Astrocyte (in vitro differentiated cells and primary cell): ENCODE data around the gene GLB1L. TPM values are rescaled to one million over a fixed set of nuclear protein-coding genes. Genes with fewer than 3 reads are reported as not detected.

ENCODE experiments used
- DNase-seq: peaks from one replicate; pipeline ENCODE4 v3.0.0-alpha.2; 2010; ENCODE audit warnings: low read depth
- FAIRE-seq: peaks from 2 replicates; lab custom pipeline; 2011; peaks lifted over from hg19 to GRCh38; lab: Jason Lieb, UNC
- H2AFZ ChIP-seq: 2 replicates; pipeline ENCODE4 v1.6.0; 2012; ENCODE audit warnings: low read depth, low read length, inconsistent platforms
- H3K27ac ChIP-seq: 2 replicates; pipeline ENCODE4 v1.5.1; 2011; ENCODE audit warnings: low read depth, low read length, inconsistent platforms
- H3K27me3 ChIP-seq: 2 replicates; pipeline ENCODE4 v1.6.0; 2011; ENCODE audit warnings: low read length, inconsistent platforms; ENCODE audit not compliant: insufficient read depth
- H3K36me3 ChIP-seq: 2 replicates; pipeline ENCODE4 v1.5.1; 2011; ENCODE audit warnings: low read length, inconsistent platforms; ENCODE audit not compliant: insufficient read depth
- H3K4me1 ChIP-seq: 2 replicates; pipeline ENCODE4 v1.5.1; 2011; ENCODE audit warnings: low read length, inconsistent platforms; ENCODE audit not compliant: insufficient read depth
- H3K4me2 ChIP-seq: 2 replicates; pipeline ENCODE4 v1.6.0; 2012; ENCODE audit warnings: low read length, inconsistent platforms
- H3K4me3 ChIP-seq: 2 replicates; pipeline ENCODE4 v1.5.1; 2011; ENCODE audit warnings: low read depth, mild to moderate bottlenecking, low read length, inconsistent platforms; ENCODE audit not compliant: insufficient read depth
- H3K79me2 ChIP-seq: 2 replicates; pipeline ENCODE4 v1.6.0; 2012; ENCODE audit warnings: mild to moderate bottlenecking, low read length, inconsistent platforms; ENCODE audit not compliant: insufficient read depth
- H3K9ac ChIP-seq: 2 replicates; pipeline ENCODE4 v1.6.0; 2012; ENCODE audit warnings: mild to moderate bottlenecking, low read length, inconsistent platforms
- H3K9me3 ChIP-seq: 2 replicates; pipeline ENCODE4 v1.5.1; 2012; ENCODE audit warnings: low read depth, mild to moderate bottlenecking, low read length, inconsistent platforms; ENCODE audit not compliant: insufficient read depth
- H4K20me1 ChIP-seq: 2 replicates; pipeline ENCODE4 v1.6.0; 2012; ENCODE audit warnings: low read length, inconsistent platforms; ENCODE audit not compliant: insufficient read depth
- H3K27ac Mint-ChIP-seq: one replicate; pipeline ENCODE4 v1.8.0; 2021; ENCODE audit warnings: mild to moderate bottlenecking, mixed read lengths; ENCODE audit not compliant: unreplicated experiment
- H3K27me3 Mint-ChIP-seq: one replicate; pipeline ENCODE4 v1.8.0; 2021; ENCODE audit warnings: low read depth, mixed read lengths; ENCODE audit not compliant: unreplicated experiment
- H3K36me3 Mint-ChIP-seq: one replicate; pipeline ENCODE4 v1.8.0; 2021; ENCODE audit warnings: low read depth, mixed read lengths; ENCODE audit not compliant: unreplicated experiment
- H3K4me1 Mint-ChIP-seq: one replicate; pipeline ENCODE4 v1.8.0; 2021; ENCODE audit warnings: low read depth, mixed read lengths; ENCODE audit not compliant: unreplicated experiment
- H3K4me3 Mint-ChIP-seq: one replicate; pipeline ENCODE4 v1.8.0; 2021; ENCODE audit warnings: mild to moderate bottlenecking, moderate library complexity, mixed read lengths; ENCODE audit not compliant: unreplicated experiment
- H3K9me3 Mint-ChIP-seq: one replicate; pipeline ENCODE4 v1.8.0; 2021; ENCODE audit warnings: mild to moderate bottlenecking, mixed read lengths; ENCODE audit not compliant: unreplicated experiment
- EZH2 ChIP-seq: IDR thresholded peaks from 2 replicates; pipeline ENCODE4 v1.6.1; 2012; ENCODE audit warnings: mild to moderate bottlenecking, low read length, inconsistent platforms; ENCODE audit not compliant: insufficient read depth
- total RNA-seq: library from RNA; stranded (reverse); gene quantifications from 2 replicates; pipeline ENCODE4 v1.2.1, GENCODE V29; 2021
- TF ChIP-seq, protein P1 (sequence below): IDR thresholded peaks from 2 replicates; pipeline ENCODE4 v1.5.1; 2011; ENCODE audit warnings: low read depth, mild to moderate bottlenecking, inconsistent platforms, low read length, moderate library complexity; ENCODE audit not compliant: insufficient read depth

GLB1L gene
- total RNA-seq, 1 donor from 2014 or later, result 2.7 TPM

DNA sequence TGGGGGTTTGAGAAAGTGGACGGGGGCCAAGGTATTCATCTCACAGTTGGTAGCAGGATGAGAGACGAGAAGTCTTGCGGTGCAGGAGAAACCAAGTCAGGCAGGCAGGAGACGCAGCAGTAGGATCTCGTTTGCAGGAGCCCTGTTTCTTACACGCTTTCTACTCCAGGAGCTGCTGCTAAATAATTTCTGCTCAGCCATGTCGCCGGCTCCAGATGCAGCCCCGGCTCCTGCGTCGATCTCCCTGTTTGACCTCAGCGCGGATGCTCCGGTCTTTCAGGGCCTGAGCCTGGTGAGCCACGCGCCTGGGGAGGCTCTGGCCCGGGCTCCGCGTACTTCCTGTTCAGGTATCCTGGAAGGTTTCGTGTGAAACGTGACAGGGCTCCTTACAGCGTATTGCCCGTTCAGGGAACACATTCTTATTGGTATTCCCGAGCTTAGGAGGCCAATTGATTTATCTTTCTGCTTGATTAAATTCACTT is 15.1 kb downstream of the GLB1L start:
- Histone ChIP-seq H3K9ac (peak overlapping the region; percentile 90), H3K27me3 (no peaks in the 10 kb centered on the region), H3K27ac (peak overlapping the region; percentile 72), H3K36me3 (peaks cover 21% of the 10 kb centered on the region), H3K79me2 (peaks cover 35% of the 10 kb centered on the region), H2AFZ (peak overlapping the region; percentile 83), H4K20me1 (peaks cover 10% of the 10 kb centered on the region), H3K9me3 (no peaks in the 10 kb centered on the region), H3K4me2 (peak overlapping the region; percentile 93), H3K4me1 (peaks cover 20% of the 10 kb centered on the region), H3K4me3 (peak overlapping the region; percentile 93)
- H3K9me3 Mint-ChIP-seq, result no peaks in the 10 kb centered on the region
- peak overlapping the region; percentile 98 for H3K27ac Mint-ChIP-seq
- no peak for FAIRE-seq
- H3K27me3 Mint-ChIP-seq, result no peaks in the 10 kb centered on the region
- H3K4me3 Mint-ChIP-seq, result peak overlapping the region; percentile 100
- peak; percentile 24 for DNase-seq
- peaks cover 10% of the 10 kb centered on the region for H3K4me1 Mint-ChIP-seq
- TF ChIP-seq, protein P1, sequence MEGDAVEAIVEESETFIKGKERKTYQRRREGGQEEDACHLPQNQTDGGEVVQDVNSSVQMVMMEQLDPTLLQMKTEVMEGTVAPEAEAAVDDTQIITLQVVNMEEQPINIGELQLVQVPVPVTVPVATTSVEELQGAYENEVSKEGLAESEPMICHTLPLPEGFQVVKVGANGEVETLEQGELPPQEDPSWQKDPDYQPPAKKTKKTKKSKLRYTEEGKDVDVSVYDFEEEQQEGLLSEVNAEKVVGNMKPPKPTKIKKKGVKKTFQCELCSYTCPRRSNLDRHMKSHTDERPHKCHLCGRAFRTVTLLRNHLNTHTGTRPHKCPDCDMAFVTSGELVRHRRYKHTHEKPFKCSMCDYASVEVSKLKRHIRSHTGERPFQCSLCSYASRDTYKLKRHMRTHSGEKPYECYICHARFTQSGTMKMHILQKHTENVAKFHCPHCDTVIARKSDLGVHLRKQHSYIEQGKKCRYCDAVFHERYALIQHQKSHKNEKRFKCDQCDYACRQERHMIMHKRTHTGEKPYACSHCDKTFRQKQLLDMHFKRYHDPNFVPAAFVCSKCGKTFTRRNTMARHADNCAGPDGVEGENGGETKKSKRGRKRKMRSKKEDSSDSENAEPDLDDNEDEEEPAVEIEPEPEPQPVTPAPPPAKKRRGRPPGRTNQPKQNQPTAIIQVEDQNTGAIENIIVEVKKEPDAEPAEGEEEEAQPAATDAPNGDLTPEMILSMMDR, result no peak
- TF ChIP-seq EZH2, result no peak
- H3K36me3 Mint-ChIP-seq, result peaks cover 22% of the 10 kb centered on the region

DNA sequence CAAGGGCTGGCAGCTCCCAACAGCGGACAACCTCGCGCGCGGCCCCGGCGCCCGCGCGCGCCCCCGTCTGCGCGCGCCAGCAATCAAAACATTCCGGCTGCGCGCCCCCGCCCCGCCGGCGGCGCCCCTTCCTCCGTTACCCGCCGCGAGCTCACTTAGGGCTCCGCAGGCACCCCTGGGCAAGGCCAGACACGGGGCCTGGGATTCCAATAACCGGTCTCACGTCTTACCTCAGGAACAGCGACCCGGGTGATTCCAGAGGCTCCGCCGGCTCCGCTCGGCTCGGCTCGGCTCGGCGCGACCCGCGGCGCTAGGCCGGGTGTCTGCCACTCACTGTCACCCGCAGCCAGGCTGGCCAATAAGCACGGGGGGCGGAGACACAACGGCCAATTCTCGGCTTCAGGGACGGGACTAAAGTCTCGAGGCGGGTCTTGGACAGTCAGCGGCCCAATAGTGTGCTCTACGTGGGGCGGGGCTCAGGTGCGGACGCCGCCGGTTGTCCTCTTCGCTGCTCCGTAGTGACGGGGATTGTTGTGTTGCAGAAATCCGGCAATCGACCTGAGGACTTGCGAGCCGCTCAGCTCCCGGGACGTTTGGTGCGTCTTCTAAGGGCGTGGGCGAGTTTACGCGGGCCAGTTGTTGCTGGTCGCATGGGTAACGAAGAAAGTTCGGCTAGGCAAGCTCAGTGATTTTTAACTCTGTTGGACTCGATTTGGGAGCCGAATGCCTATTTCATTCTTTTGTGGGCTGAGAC is 15.8 kb downstream of the GLB1L start, which contains the start of the genes ANKZF1 and ATG9A:
TSS of gene ANKZF1 (plus strand) at position 502 of the 754 bp plus-strand sequence. CDS start 452 bp downstream, outside the sequence.
TSS of gene ATG9A (minus strand) at position 332 of the 754 bp plus-strand sequence. CDS start 1,612 bp downstream, outside the sequence.
- H3K4me3 ChIP-seq, result peak within 1 kb of the TSS; percentile 93
- Mint-ChIP-seq H3K27me3 (no peaks in the 10 kb centered on the region), H3K4me1 (peaks cover 10% of the 10 kb centered on the region), H3K4me3 (peak within 1 kb of the TSS; percentile 100), H3K36me3 (peaks cover 24% of the 10 kb centered on the region), H3K27ac (peak within 1 kb of the TSS; percentile 98), H3K9me3 (no peaks in the 10 kb centered on the region)
- H3K79me2 ChIP-seq, result peaks cover 35% of the 10 kb centered on the region
- peak within 1 kb of the TSS; percentile 90 for H3K9ac ChIP-seq
- H4K20me1 ChIP-seq, result peaks cover 10% of the 10 kb centered on the region
- no peak for TF ChIP-seq EZH2
- TF ChIP-seq, protein P1, result no peak
- DNase-seq (peak; percentile 98), FAIRE-seq (no peak)
- peak within 1 kb of the TSS; percentile 86 for H3K27ac ChIP-seq
- H3K4me2 ChIP-seq, result peak within 1 kb of the TSS; percentile 99
- H2AFZ ChIP-seq, result peak within 1 kb of the TSS; percentile 83
- no peaks in the 10 kb centered on the region for H3K9me3 ChIP-seq
- H3K36me3 ChIP-seq, result peaks cover 25% of the 10 kb centered on the region
- H3K27me3 ChIP-seq, result no peaks in the 10 kb centered on the region
- peaks cover 20% of the 10 kb centered on the region for H3K4me1 ChIP-seq
